Esophagus squamous epithelium (tissue), 5 donors: ENCODE data around the gene NPM1. TPM values are rescaled to one million over a fixed set of nuclear protein-coding genes. Genes with fewer than 3 reads are reported as not detected.

Source experiments
- DNase-seq: peaks from one replicate; lab custom pipeline; 2025; lab: John Stamatoyannopoulos, UW
- H3K27ac ChIP-seq, 4 donors: fragments of 200-600 bp; sonication (generic); one replicate each; pipeline ENCODE4 v1.5.1; 2016 to 2019; ENCODE audit warnings: mild to moderate bottlenecking in 1 of 4
- H3K27me3 ChIP-seq, 4 donors: fragments of 200-600 bp; sonication (generic); 1 replicate in 3 of 4; 2 replicates in 1 of 4; pipeline versions ENCODE4 v1.5.1 to v1.6.0; 2017 to 2021; ENCODE audit warnings: antibody characterized with exemption in 1 of 4
- H3K36me3 ChIP-seq, 3 donors: fragments of 200-600 bp; sonication (generic); one replicate each; pipeline ENCODE4 v1.5.1; 2016 to 2019
- H3K4me1 ChIP-seq, 3 donors: fragments of 200-600 bp; sonication (generic); one replicate each; pipeline ENCODE4 v1.5.1; 2017 to 2019
- H3K4me3 ChIP-seq, 4 donors: fragments of 200-600 bp; sonication (generic); 1 replicate in 3 of 4; 2 replicates in 1 of 4; pipeline ENCODE4 v1.5.1; 2016 to 2019; ENCODE audit warnings: mild to moderate bottlenecking in 2 of 4, moderate library complexity in 1 of 4
- H3K9me3 ChIP-seq, 3 donors: fragments of 200-600 bp; sonication (generic); one replicate each; pipeline ENCODE4 v1.5.1; 2016 to 2019
- POLR2A ChIP-seq, 4 donors: fragments of 450-650 bp; IDR thresholded peaks; one replicate each; pipeline ENCODE4 v1.6.1; 2017; ENCODE audit warnings: antibody characterized with exemption in 4 of 4, mild to moderate bottlenecking in 4 of 4, moderate library complexity in 3 of 4
- WGBS, 2 donors: methylation state at CpG; one replicate each; pipeline ENCODE4 v1.1.5; 2018; 5-methylcytosine and 5-hydroxymethylcytosine counted together
- intact Hi-C: fragments of 100-400 bp; cut with DNase I; formaldehyde crosslinking; loops from one replicate; pipeline ENCODE4 v1.15.0; 2022
- small RNA-seq, 4 donors: library from RNA; depleted of rRNA; stranded (forward); fragments of <200 nt; gene quantifications; one replicate each; pipeline ENCODE3, GENCODE V24; 2016
- total RNA-seq, 4 donors: library from RNA; depleted of rRNA; stranded (reverse); fragments of >200 nt; gene quantifications; one replicate each; pipeline ENCODE4 v1.1.0, GENCODE V29; 2016
- TF ChIP-seq, protein P1 (sequence below), 6 experiments: fragments of 450-650 bp in 4 of 6; fragments of 200-600 bp in 2 of 6; sonication (generic) in 2 of 6; IDR thresholded peaks; one replicate each; pipeline ENCODE4 v1.5.1; 2016 to 2019; ENCODE audit warnings: antibody characterized with exemption in 6 of 6, mild to moderate bottlenecking in 4 of 6, moderate library complexity in 4 of 6
- donor health status: DM: yes; HTN: yes; CAD: no.

The NPM1 gene
- total RNA-seq, 4 donors from 2014 or later = 394 to 1,052 (median 904) TPM

DNA sequence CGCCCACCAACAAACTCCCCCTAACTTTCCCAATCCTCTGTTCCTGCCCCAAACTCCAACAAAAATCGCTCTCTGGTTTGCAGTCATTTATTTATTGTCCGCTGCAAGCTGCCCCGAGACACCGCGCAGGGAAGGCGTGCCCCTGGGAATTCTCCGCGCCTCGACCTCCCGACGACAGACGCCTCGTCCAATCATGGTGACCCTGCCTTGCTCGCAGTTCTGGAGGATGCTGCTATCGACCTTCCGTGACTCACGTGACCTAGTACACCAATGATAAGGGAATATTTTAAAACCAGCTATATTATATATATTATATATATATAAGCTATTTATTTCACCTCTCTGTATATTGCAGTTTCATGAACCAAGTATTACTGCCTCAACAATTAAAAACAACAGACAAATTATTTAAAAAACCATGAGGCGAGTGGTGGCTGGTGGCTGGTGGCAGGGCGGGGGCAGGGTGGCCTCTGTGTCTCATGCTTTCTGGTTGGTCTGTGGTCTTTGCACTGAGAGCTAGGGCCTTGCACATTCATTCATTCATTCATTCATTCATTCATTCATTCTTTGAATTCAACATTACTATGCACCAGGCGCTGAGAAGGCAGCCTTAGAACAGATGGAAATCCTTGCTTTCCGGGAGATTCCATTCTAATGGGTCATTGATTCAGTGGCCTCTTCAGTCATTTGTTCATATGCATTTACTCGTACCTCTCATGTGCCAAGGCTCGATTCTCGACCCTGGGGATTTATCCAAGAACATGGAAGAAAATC, 69.7 kb downstream of the NPM1 start:
- Histone ChIP-seq H3K9me3 (no peaks in the 10 kb centered on the region), H3K36me3 (no peaks in the 10 kb centered on the region), H3K4me3 (no peak overlapping the region), H3K27me3 (peaks cover 0 to 29% (median 0%) of the 10 kb centered on the region in 4 donors), H3K4me1 (no peaks in the 10 kb centered on the region), H3K27ac (no peak overlapping the region)
- DNase-seq = no peak
- TF ChIP-seq, protein P1, sequence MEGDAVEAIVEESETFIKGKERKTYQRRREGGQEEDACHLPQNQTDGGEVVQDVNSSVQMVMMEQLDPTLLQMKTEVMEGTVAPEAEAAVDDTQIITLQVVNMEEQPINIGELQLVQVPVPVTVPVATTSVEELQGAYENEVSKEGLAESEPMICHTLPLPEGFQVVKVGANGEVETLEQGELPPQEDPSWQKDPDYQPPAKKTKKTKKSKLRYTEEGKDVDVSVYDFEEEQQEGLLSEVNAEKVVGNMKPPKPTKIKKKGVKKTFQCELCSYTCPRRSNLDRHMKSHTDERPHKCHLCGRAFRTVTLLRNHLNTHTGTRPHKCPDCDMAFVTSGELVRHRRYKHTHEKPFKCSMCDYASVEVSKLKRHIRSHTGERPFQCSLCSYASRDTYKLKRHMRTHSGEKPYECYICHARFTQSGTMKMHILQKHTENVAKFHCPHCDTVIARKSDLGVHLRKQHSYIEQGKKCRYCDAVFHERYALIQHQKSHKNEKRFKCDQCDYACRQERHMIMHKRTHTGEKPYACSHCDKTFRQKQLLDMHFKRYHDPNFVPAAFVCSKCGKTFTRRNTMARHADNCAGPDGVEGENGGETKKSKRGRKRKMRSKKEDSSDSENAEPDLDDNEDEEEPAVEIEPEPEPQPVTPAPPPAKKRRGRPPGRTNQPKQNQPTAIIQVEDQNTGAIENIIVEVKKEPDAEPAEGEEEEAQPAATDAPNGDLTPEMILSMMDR (IDR thresholded peaks at IDR 0.05) = no peak
- TF ChIP-seq POLR2A (IDR thresholded peaks at IDR 0.05) = no peak
- intact Hi-C loops = no loop called here
- 86 to 87% methylated on average over 25 of the region's 25 CpGs for WGBS, 2 donors

DNA sequence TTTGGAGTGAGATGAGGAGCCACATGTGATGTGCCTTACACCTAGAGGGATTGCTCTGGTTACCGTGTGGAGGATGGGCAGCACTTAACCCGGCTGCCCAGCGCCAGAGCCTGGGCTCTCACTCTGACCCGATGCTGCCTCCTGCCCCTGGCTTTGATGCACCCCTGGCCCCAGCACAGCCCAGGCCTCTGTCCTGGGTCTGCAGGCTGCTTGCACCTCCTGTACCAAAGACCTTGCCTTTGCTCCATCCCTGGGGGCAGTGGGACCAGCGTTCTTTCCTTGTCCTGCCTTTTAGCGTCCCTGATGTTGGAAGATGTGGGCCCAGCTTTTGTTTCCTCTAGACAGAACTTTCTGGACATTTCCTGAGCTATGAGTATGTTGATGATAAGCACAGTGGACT, 72.2 kb downstream of the NPM1 start:
- Histone ChIP-seq H3K9me3 (no peaks in the 10 kb centered on the region), H3K4me1 (no peaks in the 10 kb centered on the region), H3K36me3 (no peaks in the 10 kb centered on the region), H3K27me3 (peaks cover 0 to 33% (median 0%) of the 10 kb centered on the region in 4 donors), H3K4me3 (no peak overlapping the region), H3K27ac (no peak overlapping the region)
- intact Hi-C loops = no loop called here
- TF ChIP-seq POLR2A (IDR thresholded peaks at IDR 0.05) = no peak
- TF ChIP-seq, protein P1 (IDR thresholded peaks at IDR 0.05) = no peak
- 70% methylated on average over 6 of the region's 6 CpGs; no CpG with 5 or more reads in 1 of the 2 donors for WGBS, 2 donors
- DNase-seq = no peak

Small RNA genes lying within 50 kb of the gene (small RNA-seq; reads per million reads assigned to genes)
- gene AC091980.1 = 0 reads per million in 4 donors
- 0.09 to 0.92 (median 0.51) reads per million in 4 donors for gene MIR3912
- gene RN7SL339P = 0 to 0.14 (median 0) reads per million in 4 donors
- 0 reads per million in 4 donors for gene SNORA70J

Other genes with a start within 250 kb of the NPM1 start
- not detected for gene TLX3, start 78.6 kb upstream of the NPM1 start, total RNA-seq
- under 1 TPM in 3 of 4 donors, not detected in 1; 0.15 to 0.29 (median 0.19) TPM for gene FGF18, start 31.8 kb downstream of the NPM1 start, total RNA-seq